Testis (tissue), 5 donors: ENCODE data around the gene THEMIS. TPM values are rescaled to one million over a fixed set of nuclear protein-coding genes. Genes with fewer than 3 reads are reported as not detected.

Experiments used
- DNase-seq: peaks from one replicate; pipeline ENCODE4 v3.0.0-alpha.2; 2019
- H3K27ac ChIP-seq, 2 donors: fragments of 200-600 bp; sonication (generic); one replicate each; pipeline ENCODE4 v1.5.1; 2019
- H3K27me3 ChIP-seq: fragments of 200-600 bp; sonication (generic); one replicate; pipeline ENCODE4 v1.5.1; 2019
- H3K36me3 ChIP-seq: fragments of 200-600 bp; sonication (generic); one replicate; pipeline ENCODE4 v1.5.1; 2017; ENCODE audit warnings: low read depth; ENCODE audit errors: missing control alignments
- H3K4me1 ChIP-seq: fragments of 200-600 bp; sonication (generic); one replicate; pipeline ENCODE4 v1.5.1; 2019
- H3K4me3 ChIP-seq, 2 donors: fragments of 200-600 bp; sonication (generic); one replicate each; pipeline ENCODE4 v1.5.1; 2017 to 2019
- H3K9me3 ChIP-seq: fragments of 200-600 bp; sonication (generic); one replicate; pipeline ENCODE4 v1.5.1; 2017
- POLR2A ChIP-seq: fragments of 450-650 bp; IDR thresholded peaks from one replicate; pipeline ENCODE4 v1.6.1; 2017; ENCODE audit warnings: antibody characterized with exemption, mild to moderate bottlenecking, moderate library complexity
- WGBS, 2 donors: methylation state at CpG; one replicate each; pipeline ENCODE4 v1.1.5; 2018; 5-methylcytosine and 5-hydroxymethylcytosine counted together
- intact Hi-C: fragments of 100-400 bp; cut with DNase I; formaldehyde crosslinking; loops from one replicate; pipeline ENCODE4 v1.15.1; 2023; ENCODE audit warnings: low total_unique reads
- long read RNA-seq, 2 donors: transcript quantifications; one replicate each; lab custom pipeline, GENCODE V29; 2026
- polyA plus RNA-seq: library from polyadenylated mRNA; stranded (reverse); fragments of 350-450 nt; fragmentation: Illumina TruSeq; extraction: RNeasy Lipid Tissue Mini Kit (QIAGEN cat#74804); gene quantifications from one replicate; pipeline ENCODE4 v1.2.3, GENCODE V29; 2014; ENCODE audit warnings: low read depth, low replicate concordance; ENCODE audit not compliant: insufficient read depth
- total RNA-seq, 2 donors: library from RNA; depleted of rRNA; stranded (reverse); fragments of >200 nt; gene quantifications; one replicate each; pipeline ENCODE4 v1.2.3, GENCODE V29; 2016
- TF ChIP-seq, protein P1 (sequence below), 3 experiments: fragments of 450-650 bp in 2 of 3; fragments of 200-600 bp in 1 of 3; sonication (generic) in 1 of 3; IDR thresholded peaks; one replicate each; pipeline ENCODE4 v1.5.1; 2016 to 2019; ENCODE audit warnings: antibody characterized with exemption in 3 of 3, mild to moderate bottlenecking in 2 of 3, moderate library complexity in 1 of 3

THEMIS gene
- total RNA-seq: 1 to 10 TPM in 1 of 2 donors, under 1 TPM in 1; 0.62 to 2.1 TPM
- 0.36 TPM for polyA plus RNA-seq
- long read RNA-seq, donor 1: 0 reads
- long read RNA-seq, donor 2: 0 reads

- intact Hi-C loops: no loop called here
- H3K27ac ChIP-seq: no peak within 1 kb of the TSS
- WGBS, 2 donors: 83 to 86% methylated on average over 2 of the region's 2 CpGs
Measured at GRCh38 chr6:127900935-127901334, at the start of gene THEMIS. TSS of gene THEMIS (minus strand) at chr6:127901058. CDS start at chr6:127900932, 126 bp downstream.

DNA sequence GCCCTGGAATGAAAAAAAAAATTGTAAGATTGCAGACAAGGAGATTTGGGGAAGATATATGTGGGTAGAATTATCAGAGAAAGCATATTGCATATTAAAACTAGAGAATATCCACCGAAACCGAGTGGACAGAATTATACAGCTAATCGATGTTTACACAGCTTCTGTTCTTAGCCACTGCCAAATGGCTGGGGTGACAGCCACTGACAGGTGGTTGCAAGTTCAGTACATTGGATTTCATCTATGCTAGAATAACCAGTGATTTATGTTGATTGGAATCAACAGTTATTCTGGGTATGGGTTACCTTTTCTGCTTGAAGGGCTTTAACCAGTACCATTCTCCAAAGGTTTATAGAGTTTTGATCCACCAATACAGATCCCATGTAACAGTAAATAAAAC is 48.4 kb upstream of the THEMIS start:
- WGBS, 2 donors: 89 to 93% methylated on average over 3 of the region's 3 CpGs
- Histone ChIP-seq H3K27ac (no peak overlapping the region), H3K36me3 (no peaks in the 10 kb centered on the region), H3K4me3 (no peak overlapping the region), H3K27me3 (no peaks in the 10 kb centered on the region), H3K9me3 (no peaks in the 10 kb centered on the region), H3K4me1 (no peaks in the 10 kb centered on the region)
- intact Hi-C loops: no loop called here
- TF ChIP-seq POLR2A: no peak
- TF ChIP-seq, protein P1, sequence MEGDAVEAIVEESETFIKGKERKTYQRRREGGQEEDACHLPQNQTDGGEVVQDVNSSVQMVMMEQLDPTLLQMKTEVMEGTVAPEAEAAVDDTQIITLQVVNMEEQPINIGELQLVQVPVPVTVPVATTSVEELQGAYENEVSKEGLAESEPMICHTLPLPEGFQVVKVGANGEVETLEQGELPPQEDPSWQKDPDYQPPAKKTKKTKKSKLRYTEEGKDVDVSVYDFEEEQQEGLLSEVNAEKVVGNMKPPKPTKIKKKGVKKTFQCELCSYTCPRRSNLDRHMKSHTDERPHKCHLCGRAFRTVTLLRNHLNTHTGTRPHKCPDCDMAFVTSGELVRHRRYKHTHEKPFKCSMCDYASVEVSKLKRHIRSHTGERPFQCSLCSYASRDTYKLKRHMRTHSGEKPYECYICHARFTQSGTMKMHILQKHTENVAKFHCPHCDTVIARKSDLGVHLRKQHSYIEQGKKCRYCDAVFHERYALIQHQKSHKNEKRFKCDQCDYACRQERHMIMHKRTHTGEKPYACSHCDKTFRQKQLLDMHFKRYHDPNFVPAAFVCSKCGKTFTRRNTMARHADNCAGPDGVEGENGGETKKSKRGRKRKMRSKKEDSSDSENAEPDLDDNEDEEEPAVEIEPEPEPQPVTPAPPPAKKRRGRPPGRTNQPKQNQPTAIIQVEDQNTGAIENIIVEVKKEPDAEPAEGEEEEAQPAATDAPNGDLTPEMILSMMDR (IDR thresholded peaks at IDR 0.05): no peak
- DNase-seq: no peak

More at GRCh38 chr6:127900935-127901334, at the start of gene THEMIS:
- no peaks in the 10 kb centered on the region for H3K4me1 ChIP-seq
- no peaks in the 10 kb centered on the region for H3K9me3 ChIP-seq
- no peaks in the 10 kb centered on the region for H3K27me3 ChIP-seq
- no peak for TF ChIP-seq POLR2A
- no peaks in the 10 kb centered on the region for H3K36me3 ChIP-seq
- no peak for DNase-seq
- H3K4me3 ChIP-seq: no peak within 1 kb of the TSS

DNA sequence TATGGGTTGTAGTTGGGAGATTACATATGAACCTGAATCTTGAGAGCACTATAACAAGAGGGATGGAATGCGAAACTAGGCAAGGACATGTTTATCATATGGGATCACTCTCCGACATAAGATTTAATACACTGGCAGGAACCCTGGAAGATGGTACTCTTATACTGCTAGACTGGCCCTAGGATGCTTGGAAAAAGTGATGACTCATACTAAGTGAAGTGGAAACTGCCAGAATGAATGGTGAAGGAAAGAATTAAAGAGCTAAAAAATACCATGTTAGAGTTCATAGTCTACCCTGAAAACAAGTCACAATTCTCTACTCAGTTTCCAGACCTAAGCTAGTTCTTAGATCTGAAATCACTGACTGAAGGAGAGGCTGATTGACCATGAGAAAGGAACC is 45.5 kb upstream of the THEMIS start:
- 92 to 95% methylated on average over 2 of the region's 2 CpGs for WGBS, 2 donors
- no peaks in the 10 kb centered on the region for H3K36me3 ChIP-seq
- no peak overlapping the region for H3K4me3 ChIP-seq
- no peak overlapping the region for H3K27ac ChIP-seq
- no peaks in the 10 kb centered on the region for H3K4me1 ChIP-seq
- intact Hi-C loops: no loop called here
- no peak for TF ChIP-seq POLR2A
- TF ChIP-seq, protein P1 (IDR thresholded peaks at IDR 0.05): no peak
- no peak for DNase-seq
- H3K9me3 ChIP-seq: no peaks in the 10 kb centered on the region
- no peaks in the 10 kb centered on the region for H3K27me3 ChIP-seq

DNA sequence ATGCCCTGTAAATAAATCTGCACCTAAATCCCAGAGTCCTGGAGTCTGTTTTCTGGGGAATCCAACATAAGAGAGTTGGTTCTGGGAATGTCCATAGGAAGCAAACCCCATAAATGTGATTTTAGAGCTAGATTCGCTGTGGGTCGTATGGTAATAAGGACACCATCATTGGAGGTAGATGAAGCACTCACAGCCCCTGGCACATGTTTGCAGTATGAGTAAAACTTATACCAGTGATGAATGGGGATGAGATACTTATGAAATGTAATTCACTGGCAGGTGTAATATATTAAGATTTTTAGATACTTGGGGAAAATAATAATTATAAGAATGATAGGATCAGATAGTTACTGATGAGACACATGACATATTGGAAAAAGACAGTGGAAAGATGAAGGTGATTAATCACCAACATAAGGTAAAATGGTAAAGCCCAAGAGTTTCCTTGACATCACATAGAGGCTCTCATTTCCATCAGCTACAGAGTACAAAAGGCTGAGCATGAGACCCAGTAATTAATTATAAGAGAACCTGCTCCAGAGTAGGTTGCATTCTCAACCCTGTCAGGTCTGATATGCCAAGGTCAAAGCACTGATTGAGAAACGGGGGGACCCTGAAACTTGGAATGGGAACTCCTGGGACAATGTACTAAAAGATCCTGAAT is 44.7 kb upstream of the THEMIS start:
- no peak for DNase-seq
- Histone ChIP-seq H3K36me3 (no peaks in the 10 kb centered on the region), H3K4me1 (no peaks in the 10 kb centered on the region), H3K4me3 (no peak overlapping the region), H3K27me3 (no peaks in the 10 kb centered on the region), H3K27ac (no peak overlapping the region), H3K9me3 (no peaks in the 10 kb centered on the region)
- intact Hi-C loops: no loop called here
- no peak for TF ChIP-seq POLR2A
- TF ChIP-seq, protein P1 (IDR thresholded peaks at IDR 0.05): no peak
- WGBS, 2 donors: 83 to 84% methylated on average over 3 of the region's 3 CpGs

- 69 to 75% methylated on average over 5 of the region's 5 CpGs for WGBS, 2 donors
- Histone ChIP-seq H3K4me1 (no peaks in the 10 kb centered on the region), H3K36me3 (no peaks in the 10 kb centered on the region), H3K27ac (no peak overlapping the region), H3K27me3 (no peaks in the 10 kb centered on the region), H3K4me3 (no peak overlapping the region), H3K9me3 (no peaks in the 10 kb centered on the region)
- no peak for TF ChIP-seq POLR2A
- TF ChIP-seq, protein P1 (IDR thresholded peaks at IDR 0.05): no peak
- DNase-seq: no peak
- intact Hi-C loops: no loop called here
Measured at GRCh38 chr6:127941228-127941627, 40.4 kb upstream of the THEMIS start.
